HEK293 (cell line): ENCODE measurements around the gene AARS2.

Source experiments
- CTCF ChIA-PET: fragments of 350-600 bp; formaldehyde crosslinking; extraction: SDS; loops from one replicate; lab custom pipeline; 2021; ENCODE audit warnings: antibody characterized with exemption; lab: Yijun Ruan, JAX
- POLR2A ChIA-PET: fragments of 300-600 bp; formaldehyde crosslinking; extraction: SDS; loops from one replicate; lab custom pipeline; 2020; ENCODE audit warnings: antibody characterized with exemption, inconsistent platforms; lab: Yijun Ruan, JAX
- H3K27ac ChIP-seq: fragments of 200-500 bp; sonication (Bioruptor generic); 2 replicates; pipeline ENCODE4 v1.5.1; 2014; ENCODE audit warnings: low read depth, low read length, control low read depth, inconsistent platforms; ENCODE audit errors: extremely low read depth
- H3K36me3 ChIP-seq, 2 experiments: fragments of 200-500 bp in 1 of 2; sonication (Bioruptor generic) in 1 of 2; 1 replicate in 1 of 2; 2 replicates in 1 of 2; pipeline ENCODE4 v1.5.1; 2014 to 2017; ENCODE audit warnings: inconsistent platforms in 2 of 2, low read length in 2 of 2; ENCODE audit not compliant: control insufficient read depth in 2 of 2, insufficient read depth in 1 of 2
- H3K4me1 ChIP-seq: fragments of 200-500 bp; sonication (Bioruptor generic); 2 replicates; pipeline ENCODE4 v1.5.1; 2014; ENCODE audit warnings: mild to moderate bottlenecking, low read length, inconsistent platforms; ENCODE audit not compliant: control insufficient read depth, insufficient read depth
- H3K4me3 ChIP-seq: 2 replicates; pipeline ENCODE4 v1.5.1; 2011; ENCODE audit warnings: low read depth, mild to moderate bottlenecking, control low read depth, low read length, moderate library complexity
- H3K9me3 ChIP-seq: fragments of 200-500 bp; sonication (Bioruptor generic); 2 replicates; pipeline ENCODE4 v1.5.1; 2014; ENCODE audit warnings: low read depth, low read length, inconsistent platforms; ENCODE audit not compliant: control insufficient read depth, insufficient read depth
- EGR2 ChIP-seq: fragments of 450-650 bp; formaldehyde crosslinking; IDR thresholded peaks from 2 replicates; pipeline ENCODE4 v1.5.1; 2016; ENCODE audit warnings: low read depth, missing biosample characterization, missing genetic modification characterization
- GLIS1 ChIP-seq: fragments of 450-650 bp; formaldehyde crosslinking; IDR thresholded peaks from 2 replicates; pipeline ENCODE4 v1.5.1; 2016; ENCODE audit warnings: missing biosample characterization, missing genetic modification characterization
- IKZF3 ChIP-seq: fragments of 450-650 bp; IDR thresholded peaks from 2 replicates; pipeline ENCODE4 v1.5.0; 2018; ENCODE audit warnings: missing biosample characterization, mild to moderate bottlenecking, missing genetic modification characterization, moderate library complexity
- KLF7 ChIP-seq: fragments of 450-650 bp; formaldehyde crosslinking; IDR thresholded peaks from 2 replicates; pipeline ENCODE4 v1.5.1; 2016; ENCODE audit warnings: missing biosample characterization, missing genetic modification characterization, borderline replicate concordance
- OVOL3 ChIP-seq: fragments of 450-650 bp; formaldehyde crosslinking; IDR thresholded peaks from 2 replicates; pipeline ENCODE4 v1.5.1; 2016; ENCODE audit warnings: missing biosample characterization, missing genetic modification characterization
- SCRT2 ChIP-seq: fragments of 450-650 bp; formaldehyde crosslinking; IDR thresholded peaks from 2 replicates; pipeline ENCODE4 v1.5.1; 2016; ENCODE audit warnings: missing biosample characterization, missing genetic modification characterization
- ZBTB17 ChIP-seq: fragments of 450-650 bp; formaldehyde crosslinking; IDR thresholded peaks from 2 replicates; pipeline ENCODE4 v1.5.1; 2016; ENCODE audit warnings: missing biosample characterization, missing genetic modification characterization
- ZFP37 ChIP-seq: fragments of 450-650 bp; formaldehyde crosslinking; IDR thresholded peaks from 2 replicates; pipeline ENCODE4 v1.5.1; 2016; ENCODE audit warnings: missing biosample characterization, missing genetic modification characterization
- ZNF10 ChIP-seq: fragments of 450-650 bp; formaldehyde crosslinking; IDR thresholded peaks from 2 replicates; pipeline ENCODE4 v1.5.1; 2017; ENCODE audit warnings: missing biosample characterization, missing genetic modification characterization
- ZNF140 ChIP-seq: fragments of 450-650 bp; formaldehyde crosslinking; IDR thresholded peaks from 2 replicates; pipeline ENCODE4 v1.5.1; 2016; ENCODE audit warnings: missing biosample characterization, missing genetic modification characterization
- ZNF366 ChIP-seq: fragments of 450-650 bp; formaldehyde crosslinking; conservative IDR thresholded peaks from 2 replicates; pipeline ENCODE4 v1.5.1; 2016; ENCODE audit warnings: missing biosample characterization, missing genetic modification characterization
- ZNF394 ChIP-seq: fragments of 450-650 bp; formaldehyde crosslinking; IDR thresholded peaks from 2 replicates; pipeline ENCODE4 v1.5.1; 2016; ENCODE audit warnings: missing biosample characterization, missing genetic modification characterization, mild to moderate bottlenecking, moderate library complexity, borderline replicate concordance
- ZNF585B ChIP-seq: fragments of 450-650 bp; formaldehyde crosslinking; IDR thresholded peaks from 2 replicates; pipeline ENCODE4 v1.5.1; 2016; ENCODE audit warnings: missing biosample characterization, missing genetic modification characterization
- ZNF654 ChIP-seq: fragments of 450-650 bp; formaldehyde crosslinking; IDR thresholded peaks from 2 replicates; pipeline ENCODE4 v1.5.1; 2016; ENCODE audit warnings: low read depth, missing biosample characterization, missing genetic modification characterization
- ZNF670 ChIP-seq: fragments of 450-650 bp; formaldehyde crosslinking; IDR thresholded peaks from 2 replicates; pipeline ENCODE4 v1.5.1; 2016; ENCODE audit warnings: missing biosample characterization, missing genetic modification characterization, low read depth
- TF ChIP-seq, protein P1 (sequence below): fragments of 450-650 bp; formaldehyde crosslinking; IDR thresholded peaks from 2 replicates; pipeline ENCODE4 v1.5.1; 2016; ENCODE audit warnings: missing biosample characterization, missing genetic modification characterization
- TF ChIP-seq, protein P2 (sequence below): fragments of 450-650 bp; formaldehyde crosslinking; IDR thresholded peaks from 2 replicates; pipeline ENCODE4 v1.5.1; 2016; ENCODE audit warnings: missing biosample characterization, missing genetic modification characterization
- TF ChIP-seq, protein P3 (sequence below): fragments of 450-650 bp; formaldehyde crosslinking; conservative IDR thresholded peaks from 2 replicates; pipeline ENCODE4 v1.5.1; 2016; ENCODE audit warnings: low read depth, missing biosample characterization, missing genetic modification characterization

AARS2 gene

DNA sequence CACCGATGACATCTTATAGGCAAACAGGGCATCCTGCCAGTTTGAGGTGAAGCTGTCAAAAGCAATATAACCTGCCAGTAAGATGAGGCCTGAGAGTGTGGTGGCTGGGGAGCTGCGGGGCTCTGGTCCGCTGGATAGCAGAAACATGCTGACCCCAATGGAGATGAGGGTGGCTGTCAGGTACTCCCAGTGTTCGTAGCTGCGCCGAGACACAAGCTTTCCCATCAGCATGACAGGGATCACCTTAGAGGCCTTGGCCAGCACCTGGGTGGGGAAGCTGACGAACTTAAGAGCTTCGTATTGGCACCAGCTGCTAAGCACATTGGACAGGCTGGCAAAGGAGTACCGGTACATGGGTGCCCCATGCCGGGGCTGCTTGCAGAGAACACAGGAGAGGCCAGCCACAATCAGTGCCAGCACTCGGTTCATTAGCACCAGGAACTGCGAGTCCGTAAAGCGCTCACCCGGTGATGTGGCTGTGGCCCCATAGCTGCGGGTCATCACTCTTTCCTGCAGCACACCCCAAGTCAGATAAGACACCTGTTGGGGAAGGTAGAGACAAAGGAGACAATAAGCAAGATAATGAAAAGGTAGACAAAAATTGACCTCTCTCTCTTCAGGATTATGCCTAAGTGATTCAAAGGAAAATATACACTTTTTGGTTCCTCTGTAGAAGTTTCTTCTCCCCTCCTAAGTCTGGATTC is 57.9 kb downstream of the AARS2 start (continued):
- TF ChIP-seq, protein P1, sequence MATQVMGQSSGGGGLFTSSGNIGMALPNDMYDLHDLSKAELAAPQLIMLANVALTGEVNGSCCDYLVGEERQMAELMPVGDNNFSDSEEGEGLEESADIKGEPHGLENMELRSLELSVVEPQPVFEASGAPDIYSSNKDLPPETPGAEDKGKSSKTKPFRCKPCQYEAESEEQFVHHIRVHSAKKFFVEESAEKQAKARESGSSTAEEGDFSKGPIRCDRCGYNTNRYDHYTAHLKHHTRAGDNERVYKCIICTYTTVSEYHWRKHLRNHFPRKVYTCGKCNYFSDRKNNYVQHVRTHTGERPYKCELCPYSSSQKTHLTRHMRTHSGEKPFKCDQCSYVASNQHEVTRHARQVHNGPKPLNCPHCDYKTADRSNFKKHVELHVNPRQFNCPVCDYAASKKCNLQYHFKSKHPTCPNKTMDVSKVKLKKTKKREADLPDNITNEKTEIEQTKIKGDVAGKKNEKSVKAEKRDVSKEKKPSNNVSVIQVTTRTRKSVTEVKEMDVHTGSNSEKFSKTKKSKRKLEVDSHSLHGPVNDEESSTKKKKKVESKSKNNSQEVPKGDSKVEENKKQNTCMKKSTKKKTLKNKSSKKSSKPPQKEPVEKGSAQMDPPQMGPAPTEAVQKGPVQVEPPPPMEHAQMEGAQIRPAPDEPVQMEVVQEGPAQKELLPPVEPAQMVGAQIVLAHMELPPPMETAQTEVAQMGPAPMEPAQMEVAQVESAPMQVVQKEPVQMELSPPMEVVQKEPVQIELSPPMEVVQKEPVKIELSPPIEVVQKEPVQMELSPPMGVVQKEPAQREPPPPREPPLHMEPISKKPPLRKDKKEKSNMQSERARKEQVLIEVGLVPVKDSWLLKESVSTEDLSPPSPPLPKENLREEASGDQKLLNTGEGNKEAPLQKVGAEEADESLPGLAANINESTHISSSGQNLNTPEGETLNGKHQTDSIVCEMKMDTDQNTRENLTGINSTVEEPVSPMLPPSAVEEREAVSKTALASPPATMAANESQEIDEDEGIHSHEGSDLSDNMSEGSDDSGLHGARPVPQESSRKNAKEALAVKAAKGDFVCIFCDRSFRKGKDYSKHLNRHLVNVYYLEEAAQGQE (tag by site-specific recombination): peak; percentile 74
- TF ChIP-seq ZNF670 (no peak), GLIS1 (tag by site-specific recombination) (no peak), SCRT2 (tag by site-specific recombination) (0 out of 2 replicates have a peak, but pooled peaks have one; percentile 53), ZNF10 (tag by site-specific recombination) (peak; percentile 17; the same call in 1 of the 2 replicates)
- TF ChIP-seq, all 188 proteins: peak for 7

DNA sequence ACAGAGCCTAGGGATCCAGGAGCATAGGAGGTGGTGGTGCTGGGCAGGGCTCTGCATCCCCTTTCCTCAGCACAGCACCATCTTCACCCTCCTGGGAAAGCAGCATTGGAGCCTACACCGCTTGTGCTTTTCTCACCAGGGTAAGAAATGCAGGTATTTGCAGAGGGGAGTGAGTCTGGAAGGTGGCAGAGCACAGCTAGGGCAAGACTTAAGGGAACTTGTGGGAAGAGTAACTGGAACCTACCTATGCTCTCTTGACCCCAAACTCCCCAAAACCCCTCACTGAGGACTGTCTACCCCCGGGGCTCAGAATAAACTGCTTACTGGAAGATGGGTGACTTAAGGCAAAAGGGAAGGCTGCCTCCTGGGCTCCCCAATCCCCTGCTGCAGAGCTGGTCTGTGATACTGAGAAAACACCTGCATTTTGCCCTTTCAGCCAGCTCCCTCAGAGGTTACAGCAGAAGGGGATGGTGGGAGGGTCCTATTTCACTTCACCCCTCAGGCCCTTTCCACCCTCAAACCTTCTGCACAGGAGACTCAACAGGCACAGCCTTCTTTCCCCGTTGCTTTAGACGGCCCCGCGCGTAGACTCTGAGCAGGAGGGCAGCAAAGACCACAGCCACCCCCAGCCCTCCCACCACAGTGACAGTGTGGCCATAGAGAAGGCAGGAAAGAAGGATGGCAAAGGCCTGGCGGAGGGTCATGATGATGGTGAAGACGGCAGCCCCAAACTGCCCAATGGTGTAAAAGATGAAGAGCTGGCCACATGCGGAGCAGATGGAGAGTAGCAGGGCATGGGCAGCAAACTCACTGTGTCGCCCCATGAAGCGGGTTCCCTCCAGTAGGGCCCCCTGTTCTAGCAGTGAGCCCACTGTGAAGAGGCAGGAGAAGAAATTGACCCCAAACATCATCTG is 58.7 kb downstream of the AARS2 start:
- peaks cover 23 to 73% of the 10 kb centered on the region in 2 experiments for H3K36me3 ChIP-seq
- TF ChIP-seq EGR2 (tag by site-specific recombination): 0 out of 2 replicates have a peak, but pooled peaks have one; percentile 9
- TF ChIP-seq ZNF366: 0 out of 2 replicates have a peak, but pooled peaks have one; percentile 16
- no peak for TF ChIP-seq OVOL3 (tag by site-specific recombination)
- no peak for TF ChIP-seq ZNF585B (tag by site-specific recombination)
- H3K27ac ChIP-seq: no peak overlapping the region
- H3K4me1 ChIP-seq: no peaks in the 10 kb centered on the region
- no peak overlapping the region for H3K4me3 ChIP-seq
- H3K9me3 ChIP-seq: no peaks in the 10 kb centered on the region
- ChIA-PET POLR2A (interaction anchor here (0.6 to 3.7 kb wide), 6 partner anchors 8 to 40 kb away, joined by 3 to 131 read pairs (median 6); partner anchors contain the start of genes HSP90AB1 and SLC29A1), CTCF (interaction anchor here (0.6 to 3.2 kb wide), 25 partner anchors 8 to 1805 kb away, joined by 3 to 35 read pairs (median 3); partner anchors contain the start of genes AARS2 and SLC29A1)

DNA sequence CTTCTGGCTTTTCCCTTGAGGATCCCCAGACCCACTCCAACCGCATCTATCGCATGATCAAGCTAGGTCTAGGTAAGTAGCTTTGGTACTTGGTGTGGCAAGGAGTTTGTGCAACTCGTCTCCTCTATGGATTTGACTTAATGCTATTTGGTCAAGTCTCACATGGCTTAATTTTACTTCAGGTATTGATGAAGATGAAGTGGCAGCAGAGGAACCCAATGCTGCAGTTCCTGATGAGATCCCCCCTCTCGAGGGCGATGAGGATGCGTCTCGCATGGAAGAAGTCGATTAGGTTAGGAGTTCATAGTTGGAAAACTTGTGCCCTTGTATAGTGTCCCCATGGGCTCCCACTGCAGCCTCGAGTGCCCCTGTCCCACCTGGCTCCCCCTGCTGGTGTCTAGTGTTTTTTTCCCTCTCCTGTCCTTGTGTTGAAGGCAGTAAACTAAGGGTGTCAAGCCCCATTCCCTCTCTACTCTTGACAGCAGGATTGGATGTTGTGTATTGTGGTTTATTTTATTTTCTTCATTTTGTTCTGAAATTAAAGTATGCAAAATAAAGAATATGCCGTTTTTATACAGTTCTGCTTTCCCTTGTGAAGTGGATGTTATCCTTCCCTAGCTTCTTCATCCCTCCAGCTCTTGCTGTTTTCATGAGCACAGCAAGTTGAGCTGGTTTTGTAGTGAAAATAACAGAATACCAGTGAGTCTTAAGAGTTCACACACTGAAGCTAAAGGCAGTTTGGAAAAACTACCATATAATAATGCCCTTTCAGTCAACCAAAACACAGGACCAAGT is 59.6 kb downstream of the AARS2 start:
- ChIA-PET CTCF (interaction anchor here (0.6 to 2.5 kb wide), 18 partner anchors 9 to 1804 kb away, joined by 3 to 12 read pairs (median 3); partner anchors contain the start of gene SLC29A1), POLR2A (interaction anchor here (0.6 to 2.3 kb wide), 3 partner anchors 16 to 35 kb away, joined by 3 to 7 read pairs (median 6); partner anchors contain the start of gene SLC29A1)
- H3K4me1 ChIP-seq: no peaks in the 10 kb centered on the region
- H3K27ac ChIP-seq: no peak overlapping the region; the same call in 1 of the 2 replicates
- no peak overlapping the region for H3K4me3 ChIP-seq
- H3K9me3 ChIP-seq: no peaks in the 10 kb centered on the region
- H3K36me3 ChIP-seq: peaks cover 28 to 76% of the 10 kb centered on the region in 2 experiments
- TF ChIP-seq ZBTB17 (peak; percentile 70), ZNF670 (no peak), ZFP37 (0 out of 2 replicates have a peak, but pooled peaks have one; percentile 4), IKZF3 (0 out of 2 replicates have a peak, but pooled peaks have one; percentile 11), KLF7 (tag by site-specific recombination) (no peak), ZNF140 (tag by site-specific recombination) (no peak), ZNF394 (tag by site-specific recombination) (no peak), ZNF654 (tag by site-specific recombination) (peak; percentile 29)
- TF ChIP-seq, protein P2, sequence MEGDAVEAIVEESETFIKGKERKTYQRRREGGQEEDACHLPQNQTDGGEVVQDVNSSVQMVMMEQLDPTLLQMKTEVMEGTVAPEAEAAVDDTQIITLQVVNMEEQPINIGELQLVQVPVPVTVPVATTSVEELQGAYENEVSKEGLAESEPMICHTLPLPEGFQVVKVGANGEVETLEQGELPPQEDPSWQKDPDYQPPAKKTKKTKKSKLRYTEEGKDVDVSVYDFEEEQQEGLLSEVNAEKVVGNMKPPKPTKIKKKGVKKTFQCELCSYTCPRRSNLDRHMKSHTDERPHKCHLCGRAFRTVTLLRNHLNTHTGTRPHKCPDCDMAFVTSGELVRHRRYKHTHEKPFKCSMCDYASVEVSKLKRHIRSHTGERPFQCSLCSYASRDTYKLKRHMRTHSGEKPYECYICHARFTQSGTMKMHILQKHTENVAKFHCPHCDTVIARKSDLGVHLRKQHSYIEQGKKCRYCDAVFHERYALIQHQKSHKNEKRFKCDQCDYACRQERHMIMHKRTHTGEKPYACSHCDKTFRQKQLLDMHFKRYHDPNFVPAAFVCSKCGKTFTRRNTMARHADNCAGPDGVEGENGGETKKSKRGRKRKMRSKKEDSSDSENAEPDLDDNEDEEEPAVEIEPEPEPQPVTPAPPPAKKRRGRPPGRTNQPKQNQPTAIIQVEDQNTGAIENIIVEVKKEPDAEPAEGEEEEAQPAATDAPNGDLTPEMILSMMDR (tag by site-specific recombination): peak; percentile 61
- TF ChIP-seq, protein P3, sequence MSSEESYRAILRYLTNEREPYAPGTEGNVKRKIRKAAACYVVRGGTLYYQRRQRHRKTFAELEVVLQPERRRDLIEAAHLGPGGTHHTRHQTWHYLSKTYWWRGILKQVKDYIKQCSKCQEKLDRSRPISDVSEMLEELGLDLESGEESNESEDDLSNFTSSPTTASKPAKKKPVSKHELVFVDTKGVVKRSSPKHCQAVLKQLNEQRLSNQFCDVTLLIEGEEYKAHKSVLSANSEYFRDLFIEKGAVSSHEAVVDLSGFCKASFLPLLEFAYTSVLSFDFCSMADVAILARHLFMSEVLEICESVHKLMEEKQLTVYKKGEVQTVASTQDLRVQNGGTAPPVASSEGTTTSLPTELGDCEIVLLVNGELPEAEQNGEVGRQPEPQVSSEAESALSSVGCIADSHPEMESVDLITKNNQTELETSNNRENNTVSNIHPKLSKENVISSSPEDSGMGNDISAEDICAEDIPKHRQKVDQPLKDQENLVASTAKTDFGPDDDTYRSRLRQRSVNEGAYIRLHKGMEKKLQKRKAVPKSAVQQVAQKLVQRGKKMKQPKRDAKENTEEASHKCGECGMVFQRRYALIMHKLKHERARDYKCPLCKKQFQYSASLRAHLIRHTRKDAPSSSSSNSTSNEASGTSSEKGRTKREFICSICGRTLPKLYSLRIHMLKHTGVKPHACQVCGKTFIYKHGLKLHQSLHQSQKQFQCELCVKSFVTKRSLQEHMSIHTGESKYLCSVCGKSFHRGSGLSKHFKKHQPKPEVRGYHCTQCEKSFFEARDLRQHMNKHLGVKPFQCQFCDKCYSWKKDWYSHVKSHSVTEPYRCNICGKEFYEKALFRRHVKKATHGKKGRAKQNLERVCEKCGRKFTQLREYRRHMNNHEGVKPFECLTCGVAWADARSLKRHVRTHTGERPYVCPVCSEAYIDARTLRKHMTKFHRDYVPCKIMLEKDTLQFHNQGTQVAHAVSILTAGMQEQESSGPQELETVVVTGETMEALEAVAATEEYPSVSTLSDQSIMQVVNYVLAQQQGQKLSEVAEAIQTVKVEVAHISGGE: peak; percentile 46; the same call in 1 of the 2 replicates
